ENCODE measurements around the gene INSM1. TPM values are rescaled to one million over a fixed set of nuclear protein-coding genes. Genes with fewer than 3 reads are reported as not detected.

INSM1 gene
- total RNA-seq, 1 donor from 2014 or later: not detected

DNA sequence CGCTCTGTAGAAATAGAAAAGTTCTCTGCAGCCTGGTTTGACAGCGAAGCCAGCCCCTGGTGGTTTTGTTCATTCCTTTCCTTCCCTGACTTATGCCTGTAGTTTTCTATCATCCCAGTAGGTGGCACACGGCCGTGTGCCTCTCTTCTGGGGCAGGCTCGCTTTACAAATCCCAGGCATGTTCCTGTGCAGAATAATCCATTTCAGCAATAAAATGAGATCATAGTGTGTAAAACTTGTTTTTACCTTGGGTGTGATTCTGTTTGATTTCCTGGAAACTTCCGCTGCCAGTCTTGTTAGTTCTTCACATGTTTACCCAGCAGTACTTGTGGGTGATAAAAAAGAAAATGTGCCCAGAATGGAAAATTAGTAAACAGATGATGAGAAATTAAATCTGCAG is 7.4 kb upstream of the INSM1 start:
- no peaks in the 10 kb centered on the region for H3K9me3 ChIP-seq
- H3K36me3 ChIP-seq: no peaks in the 10 kb centered on the region
- DNase-seq (ENCODE audit: extremely low spot score in 2 of 2): no peak
- H3K27me3 ChIP-seq: peaks cover 26% of the 10 kb centered on the region
- no peak overlapping the region for H3K4me3 ChIP-seq
- intact Hi-C loops (cut with DNase I): no loop called here
- peak in 1 of 2 donors; percentile 29 for TF ChIP-seq POLR2AphosphoS5 (IDR thresholded peaks at IDR 0.05; ENCODE audit: insufficient read depth in 1 of 2, low read depth in 1 of 2)
- TF ChIP-seq POLR2A (IDR thresholded peaks at IDR 0.05): no peak
- TF ChIP-seq, protein P1, sequence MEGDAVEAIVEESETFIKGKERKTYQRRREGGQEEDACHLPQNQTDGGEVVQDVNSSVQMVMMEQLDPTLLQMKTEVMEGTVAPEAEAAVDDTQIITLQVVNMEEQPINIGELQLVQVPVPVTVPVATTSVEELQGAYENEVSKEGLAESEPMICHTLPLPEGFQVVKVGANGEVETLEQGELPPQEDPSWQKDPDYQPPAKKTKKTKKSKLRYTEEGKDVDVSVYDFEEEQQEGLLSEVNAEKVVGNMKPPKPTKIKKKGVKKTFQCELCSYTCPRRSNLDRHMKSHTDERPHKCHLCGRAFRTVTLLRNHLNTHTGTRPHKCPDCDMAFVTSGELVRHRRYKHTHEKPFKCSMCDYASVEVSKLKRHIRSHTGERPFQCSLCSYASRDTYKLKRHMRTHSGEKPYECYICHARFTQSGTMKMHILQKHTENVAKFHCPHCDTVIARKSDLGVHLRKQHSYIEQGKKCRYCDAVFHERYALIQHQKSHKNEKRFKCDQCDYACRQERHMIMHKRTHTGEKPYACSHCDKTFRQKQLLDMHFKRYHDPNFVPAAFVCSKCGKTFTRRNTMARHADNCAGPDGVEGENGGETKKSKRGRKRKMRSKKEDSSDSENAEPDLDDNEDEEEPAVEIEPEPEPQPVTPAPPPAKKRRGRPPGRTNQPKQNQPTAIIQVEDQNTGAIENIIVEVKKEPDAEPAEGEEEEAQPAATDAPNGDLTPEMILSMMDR (IDR thresholded peaks at IDR 0.05): peak; percentile 41 to 70 (median 44)
- no peak overlapping the region for H3K27ac ChIP-seq
- H3K4me1 ChIP-seq: peaks cover 17% of the 10 kb centered on the region

DNA sequence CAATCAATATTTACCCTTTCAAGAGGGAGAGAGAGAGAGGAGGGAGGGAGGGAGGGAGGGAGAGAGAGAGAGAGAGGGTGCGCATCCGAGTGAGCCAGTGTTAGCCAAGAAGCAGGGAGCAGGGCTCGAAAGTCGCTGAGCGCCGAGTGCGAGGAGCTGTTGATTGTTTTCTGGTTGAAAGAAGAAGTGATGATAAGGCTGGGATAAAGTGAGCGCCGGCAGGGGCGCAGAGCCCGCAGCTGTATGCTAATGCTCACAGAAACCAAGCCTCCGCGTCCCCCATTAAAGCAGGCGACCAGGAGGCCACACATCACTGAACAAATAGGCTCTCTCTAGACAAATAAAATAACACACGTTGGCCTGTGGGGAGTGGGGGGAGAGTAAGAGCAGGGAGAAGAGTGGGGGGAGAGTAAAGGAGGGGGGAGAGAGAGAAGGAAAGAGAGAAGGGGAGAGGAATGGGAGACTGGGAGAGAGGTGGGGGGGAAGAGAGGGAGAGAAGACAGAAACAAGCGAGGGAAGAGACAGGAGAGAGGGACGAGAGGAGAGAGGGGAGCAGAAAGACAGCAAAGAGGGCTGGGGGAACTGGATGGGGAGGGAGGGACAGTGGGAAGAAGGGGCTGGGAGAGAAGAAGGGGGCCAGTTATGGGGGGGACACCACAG is 5.0 kb upstream of the INSM1 start:
- H3K27me3 ChIP-seq: peaks cover 31% of the 10 kb centered on the region
- no peaks in the 10 kb centered on the region for H3K36me3 ChIP-seq
- H3K4me1 ChIP-seq: peaks cover 31% of the 10 kb centered on the region
- H3K4me3 ChIP-seq: no peak overlapping the region
- TF ChIP-seq, protein P1 (IDR thresholded peaks at IDR 0.05): no peak
- TF ChIP-seq POLR2A (IDR thresholded peaks at IDR 0.05): no peak
- TF ChIP-seq POLR2AphosphoS5 (IDR thresholded peaks at IDR 0.05; ENCODE audit: insufficient read depth in 1 of 2, low read depth in 1 of 2): no peak
- no peak for DNase-seq (ENCODE audit: extremely low spot score in 2 of 2)
- H3K27ac ChIP-seq: no peak overlapping the region
- no peaks in the 10 kb centered on the region for H3K9me3 ChIP-seq
- intact Hi-C loops (cut with DNase I): no loop called here

DNA sequence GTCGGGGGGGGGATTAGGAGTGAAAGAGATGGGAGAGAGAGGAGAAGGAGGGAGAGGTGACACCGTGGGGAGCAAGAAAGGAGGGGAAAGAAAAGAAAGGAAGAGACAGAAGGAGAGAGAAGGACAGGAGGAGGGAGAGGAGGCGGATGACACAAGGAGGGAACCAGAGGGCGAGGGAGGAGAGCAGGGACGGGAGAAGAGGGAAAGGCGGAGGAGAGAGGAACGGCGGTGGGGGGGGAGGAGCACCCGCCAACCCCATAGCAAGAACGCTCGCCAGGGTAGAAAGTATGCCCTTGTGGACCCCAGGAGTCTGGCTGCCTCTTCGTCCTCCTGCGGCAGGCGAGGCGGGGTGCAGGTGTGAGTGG is 4.5 kb upstream of the INSM1 start:
- Histone ChIP-seq H3K27me3 (peaks cover 31% of the 10 kb centered on the region), H3K4me3 (peak overlapping the region in 1 of 2 donors; percentile 13), H3K9me3 (no peaks in the 10 kb centered on the region), H3K4me1 (peaks cover 31% of the 10 kb centered on the region), H3K27ac (no peak overlapping the region), H3K36me3 (no peaks in the 10 kb centered on the region)
- no peak for TF ChIP-seq POLR2AphosphoS5 (IDR thresholded peaks at IDR 0.05; ENCODE audit: insufficient read depth in 1 of 2, low read depth in 1 of 2)
- TF ChIP-seq, protein P1 (IDR thresholded peaks at IDR 0.05): no peak
- no peak for TF ChIP-seq POLR2A (IDR thresholded peaks at IDR 0.05)
- DNase-seq (ENCODE audit: extremely low spot score in 2 of 2): no peak
- intact Hi-C loops (cut with DNase I): no loop called here

DNA sequence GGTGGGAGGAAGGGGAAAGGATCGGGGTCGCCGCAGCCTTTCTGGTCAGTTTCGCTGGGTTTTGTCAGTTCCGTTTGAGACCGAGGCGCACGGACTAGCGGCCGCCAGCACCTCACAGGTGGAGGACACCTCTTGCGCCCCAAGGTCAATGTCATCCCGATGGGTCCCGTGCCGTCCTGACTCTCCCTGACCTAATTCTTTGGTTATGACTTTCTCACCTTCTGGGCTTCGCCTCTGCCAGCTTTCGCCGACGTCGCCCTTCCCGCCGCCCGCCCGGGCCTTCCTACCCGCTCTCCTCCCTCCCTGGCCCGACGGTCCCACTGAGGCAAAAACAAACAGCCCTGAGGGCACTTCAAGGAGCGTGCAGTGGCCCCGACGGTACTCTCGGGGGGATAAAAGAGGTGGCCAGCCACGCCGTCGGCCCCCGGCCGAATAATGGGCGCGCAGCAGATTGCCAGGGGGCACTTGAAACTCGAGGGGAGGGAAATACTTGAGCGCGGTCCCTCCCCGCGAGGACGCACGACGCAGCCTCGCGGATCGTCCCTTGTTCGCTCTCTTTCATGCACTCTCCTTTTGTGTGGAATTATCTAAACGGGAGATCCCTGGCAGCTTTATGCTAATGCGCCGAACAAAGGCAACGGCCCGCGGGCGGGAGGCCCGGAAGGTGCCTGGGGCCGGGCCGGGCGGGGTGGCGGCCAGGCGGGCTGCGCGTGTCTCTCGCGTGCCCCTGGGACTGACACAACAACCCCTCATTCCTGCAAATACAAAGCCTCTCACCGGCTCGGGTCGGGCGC is 3.9 kb upstream of the INSM1 start:
- intact Hi-C loops (cut with DNase I): no loop called here
- Histone ChIP-seq H3K27ac (no peak overlapping the region), H3K27me3 (peaks cover 31% of the 10 kb centered on the region), H3K9me3 (no peaks in the 10 kb centered on the region), H3K4me3 (peak overlapping the region in 1 of 2 donors; percentile 13), H3K4me1 (peaks cover 33% of the 10 kb centered on the region), H3K36me3 (no peaks in the 10 kb centered on the region)
- TF ChIP-seq POLR2AphosphoS5 (IDR thresholded peaks at IDR 0.05; ENCODE audit: insufficient read depth in 1 of 2, low read depth in 1 of 2): no peak
- no peak for TF ChIP-seq POLR2A (IDR thresholded peaks at IDR 0.05)
- TF ChIP-seq, protein P1 (IDR thresholded peaks at IDR 0.05): no peak
- DNase-seq (ENCODE audit: extremely low spot score in 2 of 2): no peak

All from vagina (tissue), 2 donors.